PC-9 (cell line): ENCODE measurements around the gene ETAA1. TPM values are rescaled to one million over a fixed set of nuclear protein-coding genes. Genes with fewer than 3 reads are reported as not detected.

Experiments used
- BruUV-seq: library from RNA; stranded (reverse); fragments of 400-500 nt; replicated peaks from 2 replicates; lab custom pipeline; 2021; lab: Mats Ljungman, UMichigan
- CTCF ChIA-PET: fragments of 300-600 bp; sonication (Branson Sonifier 250); formaldehyde crosslinking; loops from one replicate; lab custom pipeline; 2022; ENCODE audit warnings: antibody characterized with exemption; lab: Charles Lee
- POLR2A ChIA-PET: fragments of 300-600 bp; sonication (Branson Sonifier 250); formaldehyde crosslinking; loops from one replicate; lab custom pipeline; 2022; ENCODE audit warnings: antibody characterized with exemption; ENCODE audit not compliant: unreplicated experiment; lab: Charles Lee
- DNase-seq, 2 experiments: peaks; one replicate each; pipeline versions ENCODE4 v3.0.0 to v3.0.0-alpha.2; 2015 to 2022; ENCODE audit warnings: mixed read lengths in 1 of 2
- H2AFZ ChIP-seq: fragments of 200-600 bp; sonication (generic); 2 replicates; pipeline ENCODE4 v1.8.1; 2017; ENCODE audit warnings: antibody characterized with exemption
- H3F3A ChIP-seq: fragments of 200-600 bp; sonication (generic); 2 replicates; pipeline ENCODE4 v1.8.1; 2017; ENCODE audit warnings: antibody characterized with exemption, mild to moderate bottlenecking, low read depth; ENCODE audit not compliant: insufficient read depth
- H3K27ac ChIP-seq: fragments of 200-600 bp; sonication (generic); 2 replicates; pipeline ENCODE4 v1.6.1; 2016; ENCODE audit warnings: mixed run types
- H3K27me3 ChIP-seq: fragments of 200-600 bp; sonication (generic); 2 replicates; pipeline ENCODE4 v1.6.1; 2016; ENCODE audit warnings: low read depth, mixed run types; ENCODE audit not compliant: insufficient read depth
- H3K36me3 ChIP-seq: fragments of 200-600 bp; sonication (generic); 2 replicates; pipeline ENCODE4 v1.6.1; 2016; ENCODE audit warnings: low read depth, mixed run types
- H3K4me1 ChIP-seq: fragments of 200-600 bp; sonication (generic); replicated peaks from 2 replicates; pipeline ENCODE4 v1.6.1; 2016; ENCODE audit warnings: mixed run types; ENCODE audit not compliant: insufficient read depth
- H3K4me2 ChIP-seq: fragments of 200-600 bp; sonication (generic); 2 replicates; pipeline ENCODE4 v1.6.1; 2017; ENCODE audit warnings: mixed run types
- H3K4me3 ChIP-seq: fragments of 200-600 bp; sonication (generic); 2 replicates; pipeline ENCODE4 v1.6.1; 2016; ENCODE audit warnings: mixed run types
- H3K79me2 ChIP-seq: fragments of 200-600 bp; sonication (generic); 2 replicates; pipeline ENCODE4 v1.6.1; 2017; ENCODE audit warnings: low read depth, mixed run types
- H3K9me2 ChIP-seq: fragments of 200-600 bp; sonication (generic); 2 replicates; pipeline ENCODE4 v1.8.1; 2017; ENCODE audit warnings: mild to moderate bottlenecking; ENCODE audit not compliant: insufficient read depth
- H3K9me3 ChIP-seq: fragments of 200-600 bp; sonication (generic); 2 replicates; pipeline ENCODE4 v1.8.1; 2016; ENCODE audit warnings: low read depth; ENCODE audit not compliant: insufficient read depth
- H4K20me1 ChIP-seq: fragments of 200-600 bp; sonication (generic); 2 replicates; pipeline ENCODE4 v1.8.1; 2017; ENCODE audit not compliant: insufficient read depth
- CTCF ChIP-seq: fragments of 200-600 bp; sonication (generic); conservative IDR thresholded peaks from 2 replicates; pipeline ENCODE4 v1.6.1; 2017; ENCODE audit warnings: mixed run types, antibody characterized with exemption, mild to moderate bottlenecking, moderate library complexity
- EZH2 ChIP-seq: fragments of 200-600 bp; sonication (generic); IDR thresholded peaks from 2 replicates; pipeline ENCODE4 v1.8.0; 2017; ENCODE audit warnings: antibody characterized with exemption, low read depth
- intact Hi-C: fragments of 100-400 bp; cut with micrococcal nuclease; formaldehyde crosslinking; loops from one replicate; pipeline ENCODE4 v1.10.0; 2022; ENCODE audit not compliant: unreplicated experiment
- total RNA-seq: library from RNA; stranded (reverse); gene quantifications from 2 replicates; pipeline ENCODE4 v1.2.3, GENCODE V29; 2021

The ETAA1 gene
- total RNA-seq, 1 experiment from 2014 or later, result 25.3 TPM

GRCh38 chr2:67374949-67375348, 22.2 kb upstream of the ETAA1 start:
- no peaks in the 10 kb centered on the region for H3K4me1 ChIP-seq
- H3K4me3 ChIP-seq, result no peak overlapping the region
- H3F3A ChIP-seq, result no peaks in the 10 kb centered on the region
- no peaks in the 10 kb centered on the region for H3K36me3 ChIP-seq
- H3K79me2 ChIP-seq, result no peaks in the 10 kb centered on the region
- no peaks in the 10 kb centered on the region for H3K27me3 ChIP-seq
- intact Hi-C loops, result no loop called here
- no peaks in the 10 kb centered on the region for H3K9me3 ChIP-seq
- no peaks in the 10 kb centered on the region for H3K9me2 ChIP-seq
- H4K20me1 ChIP-seq, result no peaks in the 10 kb centered on the region
- ChIA-PET CTCF (no interaction called here), POLR2A (no interaction called here)
- DNase-seq, result no peak
- H3K4me2 ChIP-seq, result no peak overlapping the region
- no TSS peak for BruUV-seq
- no peak overlapping the region for H3K27ac ChIP-seq
- no peak overlapping the region for H2AFZ ChIP-seq
- TF ChIP-seq EZH2 (no peak), CTCF (no peak)

- no peaks in the 10 kb centered on the region for H3K9me2 ChIP-seq
- BruUV-seq, result no TSS peak
- no peaks in the 10 kb centered on the region for H3F3A ChIP-seq
- POLR2A ChIA-PET, result no interaction called here
- H3K4me3 ChIP-seq, result no peak overlapping the region
- H3K4me2 ChIP-seq, result no peak overlapping the region
- CTCF ChIA-PET, result no interaction called here
- H3K9me3 ChIP-seq, result no peaks in the 10 kb centered on the region
- DNase-seq, result no peak
- no peak overlapping the region for H3K27ac ChIP-seq
- TF ChIP-seq CTCF (no peak), EZH2 (no peak)
- no peaks in the 10 kb centered on the region for H3K79me2 ChIP-seq
- H4K20me1 ChIP-seq, result no peaks in the 10 kb centered on the region
- H3K4me1 ChIP-seq, result no peaks in the 10 kb centered on the region
- no peak overlapping the region for H2AFZ ChIP-seq
- intact Hi-C loops, result no loop called here
- no peaks in the 10 kb centered on the region for H3K36me3 ChIP-seq
- H3K27me3 ChIP-seq, result no peaks in the 10 kb centered on the region
Measured at GRCh38 chr2:67378555-67378954, 18.6 kb upstream of the ETAA1 start.

- Histone ChIP-seq H3K9me3 (no peaks in the 10 kb centered on the region), H3K4me3 (no peak overlapping the region), H2AFZ (no peak overlapping the region), H3K4me1 (no peaks in the 10 kb centered on the region), H4K20me1 (no peaks in the 10 kb centered on the region), H3K9me2 (no peaks in the 10 kb centered on the region), H3K36me3 (no peaks in the 10 kb centered on the region), H3K4me2 (no peak overlapping the region), H3K27ac (no peak overlapping the region), H3F3A (no peaks in the 10 kb centered on the region), H3K79me2 (no peaks in the 10 kb centered on the region), H3K27me3 (no peaks in the 10 kb centered on the region)
- TF ChIP-seq CTCF (no peak), EZH2 (no peak)
- ChIA-PET POLR2A (no interaction called here), CTCF (no interaction called here)
- no TSS peak for BruUV-seq
- intact Hi-C loops, result no loop called here
- DNase-seq, result no peak
Measured at GRCh38 chr2:67379048-67379447, 18.1 kb upstream of the ETAA1 start.
